Tibial artery (tissue), 4 donors: Measurements from ENCODE around the gene GET4.
A peak's percentile ranks its signal among the peaks of the same experiment; 100 is the strongest.

Source experiments
- DNase-seq, 2 donors: peaks; one replicate each; pipeline ENCODE4 v3.0.0-alpha.2; 2019
- H3K27ac ChIP-seq, 2 donors: fragments of 200-600 bp; sonication (generic) in 1 of 2; 1 replicate in 1 of 2; 2 replicates in 1 of 2; pipeline ENCODE4 v1.5.1; 2018 to 2019; ENCODE audit warnings: mild to moderate bottlenecking in 1 of 2
- H3K27me3 ChIP-seq, 2 donors: fragments of 200-600 bp; sonication (generic) in 1 of 2; one replicate each; pipeline versions ENCODE4 v1.5.1 to v1.6.0; 2016 to 2019
- H3K36me3 ChIP-seq, 3 donors: fragments of 200-600 bp; sonication (generic) in 2 of 3; one replicate each; pipeline ENCODE4 v1.5.1; 2016 to 2019; ENCODE audit warnings: mild to moderate bottlenecking in 2 of 3
- H3K4me1 ChIP-seq, 4 donors: fragments of 200-600 bp; sonication (generic) in 2 of 4; 1 replicate in 3 of 4; 2 replicates in 1 of 4; pipeline ENCODE4 v1.5.1; 2016 to 2019
- H3K4me3 ChIP-seq, 2 donors: fragments of 200-600 bp; sonication (generic) in 1 of 2; 1 replicate in 1 of 2; 2 replicates in 1 of 2; pipeline ENCODE4 v1.5.1; 2018 to 2019; ENCODE audit warnings: mild to moderate bottlenecking in 2 of 2
- H3K9me3 ChIP-seq, 3 donors: fragments of 200-600 bp; sonication (generic) in 1 of 3; one replicate each; pipeline ENCODE4 v1.5.1; 2016 to 2019
- intact Hi-C: fragments of 100-400 bp; cut with DNase I; formaldehyde crosslinking; loops from one replicate; pipeline ENCODE4 v1.15.0; 2023; ENCODE audit warnings: low total_unique reads
- TF ChIP-seq, protein P1 (sequence below), 2 experiments: fragments of 200-600 bp in 1 of 2; fragments of 450-650 bp in 1 of 2; IDR thresholded peaks; one replicate each; pipeline ENCODE4 v1.5.1; 2017 to 2019; ENCODE audit warnings: antibody characterized with exemption in 2 of 2, mild to moderate bottlenecking in 1 of 2, moderate library complexity in 1 of 2

The GET4 gene, protein sequence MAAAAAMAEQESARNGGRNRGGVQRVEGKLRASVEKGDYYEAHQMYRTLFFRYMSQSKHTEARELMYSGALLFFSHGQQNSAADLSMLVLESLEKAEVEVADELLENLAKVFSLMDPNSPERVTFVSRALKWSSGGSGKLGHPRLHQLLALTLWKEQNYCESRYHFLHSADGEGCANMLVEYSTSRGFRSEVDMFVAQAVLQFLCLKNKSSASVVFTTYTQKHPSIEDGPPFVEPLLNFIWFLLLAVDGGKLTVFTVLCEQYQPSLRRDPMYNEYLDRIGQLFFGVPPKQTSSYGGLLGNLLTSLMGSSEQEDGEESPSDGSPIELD

DNA sequence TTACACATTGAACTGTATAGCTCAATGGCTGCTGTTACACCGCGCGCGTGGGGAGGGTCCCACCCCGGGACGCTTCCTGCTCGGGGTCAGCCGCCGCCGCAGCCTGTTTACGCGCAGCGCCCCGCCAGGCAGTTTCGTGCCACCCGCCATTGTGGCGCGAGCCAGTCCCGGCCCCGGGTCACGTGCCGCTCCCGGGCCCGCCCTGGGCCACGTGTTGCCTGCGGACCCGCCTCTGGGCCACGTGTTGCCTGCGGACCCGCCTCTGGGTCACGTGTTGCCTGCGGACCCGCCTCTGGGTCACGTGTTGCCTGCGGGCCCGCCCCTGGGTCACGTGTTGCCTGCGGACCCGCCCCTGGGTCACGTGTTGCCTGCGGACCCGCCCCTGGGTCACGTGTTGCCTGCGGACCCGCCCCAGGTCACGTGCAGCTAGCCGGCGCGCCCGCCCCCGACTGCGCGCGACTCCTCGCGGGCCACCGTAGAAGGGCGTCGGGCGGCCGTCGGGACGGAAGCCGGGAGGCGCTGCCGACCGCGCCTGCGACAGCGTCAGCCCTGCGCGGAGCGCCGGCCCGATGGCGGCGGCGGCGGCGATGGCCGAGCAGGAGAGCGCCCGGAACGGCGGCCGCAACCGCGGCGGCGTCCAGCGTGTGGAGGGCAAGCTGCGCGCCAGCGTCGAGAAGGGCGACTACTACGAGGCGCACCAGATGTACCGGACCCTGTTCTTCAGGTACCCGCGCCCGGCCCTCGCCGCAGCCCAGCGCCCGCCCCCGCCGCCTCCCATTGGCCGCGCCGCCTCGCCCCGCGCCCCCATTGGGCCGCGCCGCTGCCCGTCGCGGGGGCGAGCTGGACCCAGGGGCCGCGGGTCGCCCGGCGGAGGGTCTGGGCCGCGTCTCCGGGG is at the start of gene GET4:
Gene GET4, plus strand, starts transcription at position 478 of the 895 bp plus-strand sequence. Its CDS starts 92 bp downstream, at position 570.
- TF ChIP-seq, protein P1, sequence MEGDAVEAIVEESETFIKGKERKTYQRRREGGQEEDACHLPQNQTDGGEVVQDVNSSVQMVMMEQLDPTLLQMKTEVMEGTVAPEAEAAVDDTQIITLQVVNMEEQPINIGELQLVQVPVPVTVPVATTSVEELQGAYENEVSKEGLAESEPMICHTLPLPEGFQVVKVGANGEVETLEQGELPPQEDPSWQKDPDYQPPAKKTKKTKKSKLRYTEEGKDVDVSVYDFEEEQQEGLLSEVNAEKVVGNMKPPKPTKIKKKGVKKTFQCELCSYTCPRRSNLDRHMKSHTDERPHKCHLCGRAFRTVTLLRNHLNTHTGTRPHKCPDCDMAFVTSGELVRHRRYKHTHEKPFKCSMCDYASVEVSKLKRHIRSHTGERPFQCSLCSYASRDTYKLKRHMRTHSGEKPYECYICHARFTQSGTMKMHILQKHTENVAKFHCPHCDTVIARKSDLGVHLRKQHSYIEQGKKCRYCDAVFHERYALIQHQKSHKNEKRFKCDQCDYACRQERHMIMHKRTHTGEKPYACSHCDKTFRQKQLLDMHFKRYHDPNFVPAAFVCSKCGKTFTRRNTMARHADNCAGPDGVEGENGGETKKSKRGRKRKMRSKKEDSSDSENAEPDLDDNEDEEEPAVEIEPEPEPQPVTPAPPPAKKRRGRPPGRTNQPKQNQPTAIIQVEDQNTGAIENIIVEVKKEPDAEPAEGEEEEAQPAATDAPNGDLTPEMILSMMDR (IDR thresholded peaks at IDR 0.05), result peak in 1 of 2 experiments; percentile 20
- Histone ChIP-seq H3K9me3 (no peaks in the 10 kb centered on the region), H3K36me3 (peaks cover 16 to 27% (median 25%) of the 10 kb centered on the region in 3 donors), H3K27me3 (no peaks in the 10 kb centered on the region), H3K4me1 (peaks cover 0 to 55% (median 37%) of the 10 kb centered on the region in 4 donors), H3K4me3 (peak within 1 kb of the TSS; percentile 78 to 91), H3K27ac (peak within 1 kb of the TSS; percentile 87 to 90)
- DNase-seq, result peak; percentile 94 to 99
- intact Hi-C loops, result loop anchor here (10.0 kb wide), 1 partner anchor 62 kb away; no protein-coding TSS in a partner anchor

DNA sequence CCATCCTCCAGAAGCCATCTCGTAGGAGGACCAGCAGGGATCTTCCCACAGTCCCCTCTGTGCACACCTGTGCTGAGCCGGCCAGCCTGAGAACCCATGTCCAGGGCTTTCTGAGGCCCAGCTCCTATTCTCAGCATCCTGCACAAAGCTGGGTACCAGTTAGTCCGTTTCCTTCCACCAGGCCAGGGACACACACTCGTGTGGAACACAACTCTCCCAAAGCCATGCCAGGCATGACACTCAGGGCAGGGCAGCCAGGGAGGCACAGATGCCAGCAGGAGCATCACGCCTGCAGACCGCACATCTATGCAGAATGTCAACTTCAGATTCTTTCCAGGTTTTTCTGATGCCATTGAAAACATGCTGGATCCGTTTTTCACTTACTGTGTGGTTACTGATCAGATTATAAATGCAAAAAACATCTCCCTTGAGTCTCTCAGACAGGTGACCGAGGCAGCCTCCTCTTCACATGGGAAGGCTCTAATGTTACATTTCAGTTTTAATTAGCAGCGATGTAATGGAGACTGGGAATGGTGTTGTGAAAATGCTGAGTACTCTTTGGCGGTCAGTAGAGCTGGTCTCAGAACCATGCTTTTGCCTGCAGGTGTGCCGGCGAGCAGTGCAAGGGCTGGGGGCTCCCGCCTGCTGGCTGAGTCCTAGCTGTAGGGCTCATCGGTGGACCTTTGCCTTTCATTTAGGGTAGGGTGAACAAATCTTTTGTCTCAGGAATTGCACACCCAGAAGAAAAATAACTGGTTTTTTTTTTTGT is 47.4 kb upstream of the GET4 start:
- no peak overlapping the region for H3K4me3 ChIP-seq
- peaks cover 0 to 6% (median 0%) of the 10 kb centered on the region in 3 donors for H3K36me3 ChIP-seq
- intact Hi-C loops, result no loop called here
- no peaks in the 10 kb centered on the region for H3K9me3 ChIP-seq
- H3K4me1 ChIP-seq, result peaks cover 17 to 95% (median 61%) of the 10 kb centered on the region in 4 donors
- H3K27ac ChIP-seq, result peak overlapping the region; percentile 42 to 87
- TF ChIP-seq, protein P1 (IDR thresholded peaks at IDR 0.05), result no peak
- H3K27me3 ChIP-seq, result no peaks in the 10 kb centered on the region
- DNase-seq, result no peak

DNA sequence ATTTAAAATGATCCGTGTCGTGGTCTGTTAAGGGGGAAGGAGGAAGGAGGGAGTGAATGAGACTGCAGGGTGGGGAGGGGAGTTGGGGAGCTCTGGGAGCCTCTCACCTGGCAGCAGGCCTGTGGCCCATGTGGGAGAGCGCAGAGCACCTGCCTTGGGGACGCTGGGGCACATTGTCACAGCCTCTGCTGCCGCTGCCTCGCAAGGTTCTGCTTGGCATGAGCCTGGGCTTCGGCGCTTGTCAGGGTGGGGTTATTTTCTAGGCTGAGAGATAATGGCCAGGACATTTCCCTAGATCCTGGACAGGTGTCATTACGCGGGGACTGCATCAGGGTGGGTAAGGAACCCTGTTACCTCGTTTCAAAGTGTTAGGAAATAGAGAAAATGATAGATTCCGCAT is 46.3 kb upstream of the GET4 start:
- H3K27me3 ChIP-seq, result no peaks in the 10 kb centered on the region
- H3K27ac ChIP-seq, result peak overlapping the region; percentile 87 to 91
- H3K9me3 ChIP-seq, result no peaks in the 10 kb centered on the region
- H3K4me3 ChIP-seq, result no peak overlapping the region
- no peak for DNase-seq
- TF ChIP-seq, protein P1 (IDR thresholded peaks at IDR 0.05), result no peak
- peaks cover 0 to 10% (median 0%) of the 10 kb centered on the region in 3 donors for H3K36me3 ChIP-seq
- intact Hi-C loops, result loop anchor here (10.0 kb wide), 1 partner anchor 45 kb away; no protein-coding TSS in a partner anchor
- peaks cover 17 to 95% (median 64%) of the 10 kb centered on the region in 4 donors for H3K4me1 ChIP-seq

DNA sequence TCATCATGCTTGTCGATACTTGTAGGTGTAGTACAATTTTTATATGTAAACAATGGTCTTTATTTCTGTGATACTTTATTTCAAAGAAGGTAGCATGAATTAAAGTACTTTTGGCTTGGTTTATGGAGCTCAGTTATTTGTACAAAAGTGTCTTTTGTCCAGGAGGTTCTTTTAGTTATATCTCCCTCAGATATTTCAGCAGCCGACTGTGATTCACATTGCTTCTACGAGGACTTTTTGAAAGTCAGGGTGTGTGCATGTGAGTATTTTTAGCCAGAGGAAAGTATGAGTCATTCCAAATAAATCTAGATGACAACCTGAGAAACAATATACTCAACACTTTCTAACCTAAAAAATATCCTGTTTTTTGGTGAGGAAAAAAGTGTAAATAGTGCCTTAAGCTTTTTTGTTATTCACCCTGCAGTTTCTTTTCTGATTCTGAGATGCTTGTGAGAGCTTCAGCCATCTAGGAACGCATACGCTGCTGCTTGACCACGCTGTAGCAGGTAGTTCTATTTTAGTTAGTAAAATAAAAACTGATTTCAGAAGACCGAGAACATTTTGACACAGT is 44.7 kb upstream of the GET4 start:
- TF ChIP-seq, protein P1 (IDR thresholded peaks at IDR 0.05), result no peak
- Histone ChIP-seq H3K9me3 (no peaks in the 10 kb centered on the region), H3K27ac (peak overlapping the region; percentile 87 to 91), H3K27me3 (no peaks in the 10 kb centered on the region), H3K36me3 (peaks cover 0 to 6% (median 0%) of the 10 kb centered on the region in 3 donors), H3K4me1 (peaks cover 19 to 95% (median 63%) of the 10 kb centered on the region in 4 donors), H3K4me3 (peak overlapping the region; percentile 23 to 34)
- intact Hi-C loops, result loop anchor here (10.0 kb wide), 1 partner anchor 47 kb away; no protein-coding TSS in a partner anchor
- DNase-seq, result no peak
